Measurements from ENCODE around the gene PLEKHA6.

DNA sequence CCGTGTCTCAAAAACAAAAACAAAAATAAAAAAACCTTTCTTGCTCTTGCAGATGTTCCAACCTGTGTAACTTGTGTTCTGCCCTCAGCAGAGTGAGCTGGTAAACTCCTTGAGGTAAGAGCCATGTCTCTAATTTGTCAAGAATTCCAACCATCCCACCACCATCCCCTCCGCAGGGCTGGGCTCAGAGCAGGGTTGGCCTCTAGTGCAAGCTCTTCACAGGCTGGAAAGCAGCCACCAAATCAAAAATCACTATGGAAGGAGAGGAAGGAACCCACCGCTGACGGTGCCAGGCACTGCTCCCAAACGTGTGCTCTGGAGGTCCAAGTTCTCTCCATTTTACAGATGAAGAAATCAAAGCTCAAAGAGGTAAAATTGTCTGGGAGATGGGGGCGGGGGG is 9.4 kb downstream of the PLEKHA6 start:
- TF ChIP-seq POLR2AphosphoS5 (IDR thresholded peaks at IDR 0.05; ENCODE audit: low read depth, low read length): no peak
- TF ChIP-seq, protein P1, sequence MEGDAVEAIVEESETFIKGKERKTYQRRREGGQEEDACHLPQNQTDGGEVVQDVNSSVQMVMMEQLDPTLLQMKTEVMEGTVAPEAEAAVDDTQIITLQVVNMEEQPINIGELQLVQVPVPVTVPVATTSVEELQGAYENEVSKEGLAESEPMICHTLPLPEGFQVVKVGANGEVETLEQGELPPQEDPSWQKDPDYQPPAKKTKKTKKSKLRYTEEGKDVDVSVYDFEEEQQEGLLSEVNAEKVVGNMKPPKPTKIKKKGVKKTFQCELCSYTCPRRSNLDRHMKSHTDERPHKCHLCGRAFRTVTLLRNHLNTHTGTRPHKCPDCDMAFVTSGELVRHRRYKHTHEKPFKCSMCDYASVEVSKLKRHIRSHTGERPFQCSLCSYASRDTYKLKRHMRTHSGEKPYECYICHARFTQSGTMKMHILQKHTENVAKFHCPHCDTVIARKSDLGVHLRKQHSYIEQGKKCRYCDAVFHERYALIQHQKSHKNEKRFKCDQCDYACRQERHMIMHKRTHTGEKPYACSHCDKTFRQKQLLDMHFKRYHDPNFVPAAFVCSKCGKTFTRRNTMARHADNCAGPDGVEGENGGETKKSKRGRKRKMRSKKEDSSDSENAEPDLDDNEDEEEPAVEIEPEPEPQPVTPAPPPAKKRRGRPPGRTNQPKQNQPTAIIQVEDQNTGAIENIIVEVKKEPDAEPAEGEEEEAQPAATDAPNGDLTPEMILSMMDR (IDR thresholded peaks at IDR 0.05): no peak
- TF ChIP-seq, protein P2, sequence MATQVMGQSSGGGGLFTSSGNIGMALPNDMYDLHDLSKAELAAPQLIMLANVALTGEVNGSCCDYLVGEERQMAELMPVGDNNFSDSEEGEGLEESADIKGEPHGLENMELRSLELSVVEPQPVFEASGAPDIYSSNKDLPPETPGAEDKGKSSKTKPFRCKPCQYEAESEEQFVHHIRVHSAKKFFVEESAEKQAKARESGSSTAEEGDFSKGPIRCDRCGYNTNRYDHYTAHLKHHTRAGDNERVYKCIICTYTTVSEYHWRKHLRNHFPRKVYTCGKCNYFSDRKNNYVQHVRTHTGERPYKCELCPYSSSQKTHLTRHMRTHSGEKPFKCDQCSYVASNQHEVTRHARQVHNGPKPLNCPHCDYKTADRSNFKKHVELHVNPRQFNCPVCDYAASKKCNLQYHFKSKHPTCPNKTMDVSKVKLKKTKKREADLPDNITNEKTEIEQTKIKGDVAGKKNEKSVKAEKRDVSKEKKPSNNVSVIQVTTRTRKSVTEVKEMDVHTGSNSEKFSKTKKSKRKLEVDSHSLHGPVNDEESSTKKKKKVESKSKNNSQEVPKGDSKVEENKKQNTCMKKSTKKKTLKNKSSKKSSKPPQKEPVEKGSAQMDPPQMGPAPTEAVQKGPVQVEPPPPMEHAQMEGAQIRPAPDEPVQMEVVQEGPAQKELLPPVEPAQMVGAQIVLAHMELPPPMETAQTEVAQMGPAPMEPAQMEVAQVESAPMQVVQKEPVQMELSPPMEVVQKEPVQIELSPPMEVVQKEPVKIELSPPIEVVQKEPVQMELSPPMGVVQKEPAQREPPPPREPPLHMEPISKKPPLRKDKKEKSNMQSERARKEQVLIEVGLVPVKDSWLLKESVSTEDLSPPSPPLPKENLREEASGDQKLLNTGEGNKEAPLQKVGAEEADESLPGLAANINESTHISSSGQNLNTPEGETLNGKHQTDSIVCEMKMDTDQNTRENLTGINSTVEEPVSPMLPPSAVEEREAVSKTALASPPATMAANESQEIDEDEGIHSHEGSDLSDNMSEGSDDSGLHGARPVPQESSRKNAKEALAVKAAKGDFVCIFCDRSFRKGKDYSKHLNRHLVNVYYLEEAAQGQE (IDR thresholded peaks at IDR 0.05; ENCODE audit: insufficient read depth in 1 of 2, low read depth in 2 of 2, low read length in 1 of 2): no peak

Measured in Panc1 (cell line).